DMS53 treated with DMSO at 0.1 percent for 48 hours (cell line): Measurements from ENCODE around the gene PADI6.

Source experiments
- DNase-seq: peaks from one replicate; lab custom pipeline; 2025; ENCODE audit not compliant: unreplicated experiment; lab: John Stamatoyannopoulos, UW

The PADI6 gene

GRCh38 chr1:17356387-17357026 lies 15.5 kb upstream of the PADI6 start:
- no peak for DNase-seq

DNA sequence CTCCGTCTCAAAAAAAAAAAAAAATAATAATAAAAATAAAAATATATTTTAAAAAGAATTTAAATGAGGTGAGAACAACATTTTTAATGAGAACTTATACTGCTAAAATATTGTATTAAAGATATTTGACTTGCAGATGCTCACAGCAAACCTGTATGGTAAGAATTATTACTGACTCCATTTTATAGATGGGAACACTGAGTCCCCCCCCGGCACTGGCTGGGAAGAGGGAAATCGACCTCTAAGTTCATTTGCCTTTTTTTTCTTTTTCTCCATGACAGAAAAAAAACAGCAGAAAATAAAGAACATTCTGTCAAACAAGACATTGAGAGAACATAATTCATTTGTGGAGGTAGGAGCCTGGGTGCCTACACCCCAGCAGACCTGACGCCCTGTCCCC lies 13.4 kb upstream of the PADI6 start:
- no peak for DNase-seq

GRCh38 chr1:17359031-17359430 lies 13.0 kb upstream of the PADI6 start:
- no peak for DNase-seq

DNA sequence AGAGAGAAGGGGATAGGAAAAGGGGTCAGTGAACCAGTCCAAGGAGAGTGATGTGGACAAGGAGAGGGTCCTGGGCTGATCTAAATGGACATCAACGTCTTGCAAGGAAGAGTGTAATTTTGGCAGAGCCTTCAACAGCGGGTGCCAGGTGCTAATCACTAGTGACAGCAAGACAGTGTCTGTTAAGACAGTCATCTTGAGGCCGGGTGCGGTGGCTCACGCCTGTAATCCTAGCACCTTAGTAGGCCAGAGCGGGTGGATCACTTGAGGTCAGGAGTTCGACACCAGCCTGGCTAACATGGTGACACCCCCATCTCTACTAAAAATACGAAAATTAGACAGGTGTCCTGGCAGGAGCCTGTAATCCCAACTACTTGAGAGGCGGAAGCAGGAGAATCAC lies 12.2 kb upstream of the PADI6 start:
- no peak for DNase-seq

DNA sequence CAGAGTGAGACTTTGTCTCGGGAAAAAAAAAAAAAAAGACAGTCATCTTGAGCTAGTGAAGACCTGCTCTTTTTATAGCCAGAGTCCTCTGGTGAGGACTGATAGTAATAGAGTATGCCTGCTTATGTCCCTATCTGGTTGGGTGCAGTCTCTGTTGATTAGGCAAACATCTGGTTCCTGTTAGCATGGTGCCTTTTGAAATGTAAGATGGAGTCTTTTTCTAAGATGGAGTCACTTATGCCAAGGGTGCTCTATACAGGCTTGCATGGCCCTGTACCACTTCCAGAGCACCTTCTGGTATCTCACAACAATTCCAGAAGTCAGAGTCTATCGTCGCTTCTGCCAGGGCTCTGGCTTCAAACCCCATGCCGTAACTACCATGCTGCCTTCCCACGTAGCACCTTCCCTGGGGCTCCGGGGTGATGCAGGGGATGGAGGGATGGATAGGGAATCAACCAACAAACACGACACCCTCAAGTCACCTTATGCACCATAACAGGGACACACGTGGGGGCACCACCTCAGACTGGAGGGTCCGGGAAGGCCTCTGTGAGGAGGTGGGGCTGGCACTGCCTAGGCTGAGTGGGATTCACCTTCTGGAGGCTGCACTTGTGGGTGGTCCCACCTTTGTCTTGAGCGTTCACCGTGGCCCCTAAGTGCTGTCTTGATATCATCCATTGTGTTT lies 11.6 kb upstream of the PADI6 start:
- DNase-seq: no peak

DNA sequence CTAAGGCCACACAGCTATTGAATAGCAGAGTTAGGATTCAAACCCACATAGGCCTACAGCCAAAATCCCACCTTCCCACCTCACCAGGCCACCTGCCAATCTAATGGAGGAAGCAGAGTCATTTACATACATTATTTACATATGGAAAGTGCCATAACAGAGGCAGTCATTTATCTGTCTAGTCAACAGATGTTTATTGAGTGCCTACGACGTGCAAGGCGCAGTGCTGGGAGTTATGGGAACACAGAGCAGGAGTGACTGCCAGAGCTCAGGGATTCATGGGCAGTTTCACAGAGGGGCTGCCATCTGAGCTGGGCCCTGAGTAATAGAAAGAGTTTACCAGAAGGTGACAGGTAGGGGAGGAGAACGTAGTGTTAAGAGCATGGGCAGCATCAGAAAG lies 10.3 kb upstream of the PADI6 start:
- DNase-seq: no peak

DNA sequence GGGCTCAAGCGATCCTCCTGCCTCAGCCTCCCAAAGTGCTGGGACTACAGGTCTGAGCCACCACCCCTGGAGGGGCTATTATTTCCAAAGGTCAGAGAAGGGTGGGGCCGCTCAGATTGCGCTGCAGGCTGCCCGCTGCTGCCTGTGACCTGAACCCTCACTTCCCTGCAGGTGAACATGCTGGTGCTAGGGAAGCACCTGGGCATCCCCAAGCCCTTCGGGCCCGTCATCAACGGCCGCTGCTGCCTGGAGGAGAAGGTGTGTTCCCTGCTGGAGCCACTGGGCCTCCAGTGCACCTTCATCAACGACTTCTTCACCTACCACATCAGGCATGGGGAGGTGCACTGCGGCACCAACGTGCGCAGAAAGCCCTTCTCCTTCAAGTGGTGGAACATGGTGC lies 8.6 kb upstream of the PADI6 start:
- no peak for DNase-seq

- DNase-seq: no peak
Measured at GRCh38 chr1:17363771-17364170, 8.2 kb upstream of the PADI6 start.

GRCh38 chr1:17365293-17365692 lies 6.7 kb upstream of the PADI6 start:
- no peak for DNase-seq

- DNase-seq: no peak
Measured at GRCh38 chr1:17369466-17369865, 2.5 kb upstream of the PADI6 start.

- DNase-seq: peak; percentile 25
Measured at GRCh38 chr1:17370618-17371017, 1.4 kb upstream of the PADI6 start.

GRCh38 chr1:17372955-17373354 lies 959 bp downstream of the PADI6 start:
- DNase-seq: no peak

GRCh38 chr1:17375651-17376050 lies 3.7 kb downstream of the PADI6 start:
- no peak for DNase-seq

GRCh38 chr1:17377325-17377953 lies 5.4 kb downstream of the PADI6 start:
- DNase-seq: peak; percentile 97

DNA sequence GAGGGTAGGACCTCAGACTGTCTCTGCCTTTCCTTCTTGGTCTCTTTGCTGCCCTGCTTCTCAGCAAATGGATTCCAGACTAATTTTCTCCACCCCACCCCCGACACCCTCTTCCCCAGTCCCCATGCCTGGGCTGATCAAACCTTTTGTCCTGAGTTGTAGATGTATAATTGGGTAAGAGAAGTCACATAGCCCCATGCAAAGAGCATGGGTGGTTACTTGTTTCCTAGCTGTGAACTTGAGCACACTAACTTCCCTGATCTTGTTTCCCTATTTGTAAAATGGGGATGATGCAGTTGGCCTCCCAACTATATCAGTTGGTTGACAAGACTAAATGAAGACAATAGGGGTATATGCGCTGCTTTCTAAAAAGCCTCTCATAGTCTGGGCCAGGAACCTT lies 9.2 kb downstream of the PADI6 start:
- DNase-seq: no peak

DNA sequence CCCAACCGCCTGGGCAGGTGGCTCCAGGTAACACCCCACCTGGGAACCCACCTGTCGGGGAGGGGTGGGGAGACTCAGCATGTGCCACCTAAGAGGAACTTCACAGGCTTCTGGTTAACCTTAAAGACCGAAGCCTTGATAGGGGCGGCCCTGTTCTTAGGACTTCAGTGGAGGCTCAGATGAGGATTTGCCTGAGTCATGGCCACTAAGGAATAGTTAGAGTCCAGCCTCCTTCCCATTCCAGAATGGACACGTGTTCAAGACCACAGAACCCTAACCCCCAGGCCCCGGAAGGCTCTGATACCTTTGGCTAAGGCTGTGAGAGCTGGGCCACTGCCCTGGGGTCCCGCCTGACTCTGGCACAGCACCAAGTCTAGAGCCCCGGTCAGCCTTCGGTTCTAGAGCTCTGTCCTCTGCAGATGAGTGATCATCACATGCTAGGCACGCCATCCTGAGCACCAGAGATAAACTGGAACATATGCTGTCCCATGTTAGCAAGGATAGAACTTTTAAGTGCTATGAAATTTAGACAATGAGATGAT lies 20.3 kb downstream of the PADI6 start:
- no peak for DNase-seq

DNA sequence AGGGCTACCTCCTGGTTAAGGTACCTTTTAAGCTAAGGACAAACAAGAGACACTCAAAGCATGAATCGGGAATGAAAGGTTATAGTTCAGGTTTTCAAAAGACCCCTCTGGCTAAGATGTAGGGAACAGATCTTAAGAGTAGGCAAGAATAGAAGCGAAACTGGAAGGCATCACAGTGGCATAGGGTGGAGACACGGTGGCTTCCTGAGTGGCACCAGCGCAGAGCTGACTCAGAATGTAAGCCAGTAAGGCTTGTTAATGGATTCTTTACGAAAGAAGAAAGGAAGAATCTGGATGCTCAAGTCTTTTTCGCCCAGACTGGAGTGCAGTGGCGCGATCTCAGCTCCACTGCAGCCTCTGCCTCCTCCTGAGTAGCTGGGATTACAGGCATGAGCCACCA lies 21.2 kb downstream of the PADI6 start:
- no peak for DNase-seq

- no peak for DNase-seq
Measured at GRCh38 chr1:17397910-17398695, 26.1 kb downstream of the PADI6 start.

- DNase-seq: no peak
Measured at GRCh38 chr1:17400725-17401341, 28.8 kb downstream of the PADI6 start.

- DNase-seq: no peak
Measured at GRCh38 chr1:17401841-17402240, 29.8 kb downstream of the PADI6 start.

DNA sequence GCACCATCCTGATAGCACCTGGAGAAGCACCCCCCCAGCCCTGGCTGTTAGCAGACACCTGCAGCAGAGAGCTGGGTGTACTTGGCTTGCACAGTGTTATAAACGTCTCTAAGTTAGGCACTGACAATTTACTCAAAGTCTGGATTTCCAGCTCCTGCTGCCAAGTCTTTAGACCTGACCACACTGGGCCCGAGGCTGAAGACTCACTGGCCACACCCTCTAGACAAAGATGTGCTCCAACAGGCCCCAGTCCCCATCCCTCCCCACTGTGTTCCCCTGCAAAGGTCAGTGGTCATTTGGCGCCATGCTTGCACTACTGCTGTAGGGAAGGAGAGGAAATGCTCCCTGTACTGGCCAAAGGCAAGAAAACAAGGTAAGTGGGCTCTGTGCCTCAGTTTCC lies 31.1 kb downstream of the PADI6 start:
- DNase-seq: no peak
